Psoas muscle (tissue), 8 donors: ENCODE data around the gene CENPVL3. TPM values are rescaled to one million over a fixed set of nuclear protein-coding genes. Genes with fewer than 3 reads are reported as not detected.

ENCODE experiments used
- ATAC-seq, 4 donors: fragments of 200-7000 bp; cut with Tn5 transposase; one replicate each; pipeline ENCODE4 v1.9.1; 2020; ENCODE audit warnings: moderate library complexity in 3 of 4, mild to moderate bottlenecking in 2 of 4
- DNase-seq, 2 donors: peaks; one replicate each; pipeline ENCODE4 v3.0.0-alpha.2; 2020
- H3K27ac ChIP-seq: fragments of 200-600 bp; one replicate; pipeline ENCODE4 v1.8.0; 2022
- H3K27me3 ChIP-seq, 3 donors: fragments of 200-600 bp in 1 of 3; one replicate each; pipeline versions ENCODE4 v1.6.1 to v1.8.0; 2013 to 2022; ENCODE audit warnings: low read length in 2 of 3, mild to moderate bottlenecking in 2 of 3, moderate library complexity in 1 of 3; ENCODE audit not compliant: insufficient read depth in 3 of 3
- H3K36me3 ChIP-seq, 2 donors: fragments of 200-600 bp in 1 of 2; one replicate each; pipeline versions ENCODE4 v1.6.1 to v1.8.0; 2013 to 2022; ENCODE audit warnings: low read depth in 1 of 2, mild to moderate bottlenecking in 1 of 2, moderate library complexity in 1 of 2; ENCODE audit not compliant: insufficient read depth in 1 of 2
- H3K4me1 ChIP-seq: fragments of 200-600 bp; one replicate; pipeline ENCODE4 v1.8.0; 2022
- H3K4me3 ChIP-seq: fragments of 200-600 bp; one replicate; pipeline ENCODE4 v1.8.0; 2022; ENCODE audit warnings: mild to moderate bottlenecking
- H3K9me3 ChIP-seq: fragments of 200-600 bp; one replicate; pipeline ENCODE4 v1.8.0; 2022
- CTCF ChIP-seq: fragments of 200-600 bp; IDR thresholded peaks from one replicate; pipeline ENCODE4 v1.8.0; 2022; ENCODE audit warnings: antibody characterized with exemption
- WGBS, 3 donors: extraction: QIAGEN DNeasy Blood & Tissue Kit; methylation state at CpG; one replicate each; pipeline versions ENCODE4 v1.1.6 to v1.1.7; 2013; 5-methylcytosine and 5-hydroxymethylcytosine counted together
- intact Hi-C, 2 donors: fragments of 100-400 bp; cut with DNase I; formaldehyde crosslinking; loops; one replicate each; pipeline versions ENCODE4 v1.11.0 to v1.14.2; 2022
- polyA plus RNA-seq, 3 donors: library from polyadenylated mRNA; stranded (reverse); fragments of 200-250 nt; gene quantifications; one replicate each; pipeline ENCODE4 v1.2.3, GENCODE V29; 2013
- total RNA-seq, 4 donors: library from RNA; stranded (reverse); fragmentation: NEBNext Ultra II Directional in 2 of 4; extraction: Animal tissue kit (Norgen Biotek cat#: 25700) in 2 of 4; gene quantifications; one replicate each; pipeline versions ENCODE4 v1.2.1 to v1.2.4, GENCODE V29; 2021 to 2023
- donor health status: healthy with polysubstance abuse.
- donor health status: DM: no; HTN: no; CAD: no; lungs with moderate emphysema.
- donor health status: Bipolar disorder and iron deficiency.
- donor health status: healthy.
- donor health status: DM: yes; HTN: yes; CAD: no.
- donor health status: DM: no; HTN: no; CAD: no.
- donor health status: DM: no; HTN: no; CAD: no.
- donor health status: DM: yes; HTN: yes; CAD: no.

Gene CENPVL3
- total and polyA plus RNA-seq, 7 donors = not detected

- 67 to 81% (median 74%) methylated on average over 7 of the region's 7 CpGs for WGBS, 3 donors
- Histone ChIP-seq H3K4me1 (no peaks in the 10 kb centered on the region), H3K4me3 (no peak overlapping the region), H3K27ac (no peak overlapping the region), H3K36me3 (no peaks in the 10 kb centered on the region), H3K27me3 (peaks cover 0 to 21% (median 0%) of the 10 kb centered on the region in 3 donors), H3K9me3 (no peaks in the 10 kb centered on the region)
- no peak for ATAC-seq
- TF ChIP-seq CTCF = no peak
- intact Hi-C loops = no loop called here
- DNase-seq = no peak
These were observed 19.8 kb downstream of the CENPVL3 start for GRCh38 chrX:51598899-51599298.

- H3K9me3 ChIP-seq = no peaks in the 10 kb centered on the region
- intact Hi-C loops = no loop called here
- DNase-seq = no peak
- no peaks in the 10 kb centered on the region for H3K36me3 ChIP-seq
- no peak for TF ChIP-seq CTCF
- WGBS, 3 donors = 43 to 58% (median 44%) methylated on average over 2 of the region's 2 CpGs
- no peak for ATAC-seq
- H3K27ac ChIP-seq = no peak overlapping the region
- H3K4me1 ChIP-seq = no peaks in the 10 kb centered on the region
- H3K4me3 ChIP-seq = no peak overlapping the region
- H3K27me3 ChIP-seq = peaks cover 0 to 18% (median 0%) of the 10 kb centered on the region in 3 donors
These were observed 46.8 kb downstream of the CENPVL3 start for GRCh38 chrX:51571874-51572273.

- Histone ChIP-seq H3K4me3 (no peak overlapping the region), H3K9me3 (no peaks in the 10 kb centered on the region), H3K36me3 (no peaks in the 10 kb centered on the region), H3K4me1 (no peaks in the 10 kb centered on the region), H3K27ac (no peak overlapping the region), H3K27me3 (peaks cover 0 to 15% (median 0%) of the 10 kb centered on the region in 3 donors)
- DNase-seq = no peak
- WGBS, 3 donors = 81 to 95% (median 92%) methylated on average over 3 of the region's 3 CpGs
- ATAC-seq = no peak
- TF ChIP-seq CTCF = no peak
- intact Hi-C loops = no loop called here
These were observed 49.2 kb downstream of the CENPVL3 start for GRCh38 chrX:51569561-51569960.

GRCh38 chrX:51568586-51568985 is 50.1 kb downstream of the CENPVL3 start:
- Histone ChIP-seq H3K9me3 (no peaks in the 10 kb centered on the region), H3K27me3 (peaks cover 0 to 10% (median 0%) of the 10 kb centered on the region in 3 donors), H3K4me1 (no peaks in the 10 kb centered on the region), H3K27ac (no peak overlapping the region), H3K36me3 (no peaks in the 10 kb centered on the region), H3K4me3 (no peak overlapping the region)
- no peak for TF ChIP-seq CTCF
- 72 to 77% (median 74%) methylated on average over 3 of the region's 3 CpGs for WGBS, 3 donors
- ATAC-seq = no peak
- intact Hi-C loops = no loop called here
- no peak for DNase-seq

Other genes with a start within 250 kb of the CENPVL3 start
- under 1 TPM; 0.08 to 0.28 (median 0.15) TPM for gene NUDT11, start 122.3 kb downstream of the CENPVL3 start, total RNA-seq
- under 1 TPM in 2 of 3 donors, not detected in 1; 0.05 to 0.10 TPM for gene NUDT11, start 122.3 kb downstream of the CENPVL3 start, polyA plus RNA-seq
- not detected for gene CENPVL2, start 63.9 kb upstream of the CENPVL3 start, total RNA-seq
- gene CENPVL2, start 63.9 kb upstream of the CENPVL3 start, polyA plus RNA-seq = not detected
- not detected for gene CENPVL1, start 91.6 kb upstream of the CENPVL3 start, total RNA-seq
- gene CENPVL1, start 91.6 kb upstream of the CENPVL3 start, polyA plus RNA-seq = not detected
- gene GSPT2, start 124.5 kb upstream of the CENPVL3 start, total RNA-seq = 1 to 10 TPM; 4.0 to 7.8 (median 5.6) TPM
- 1 to 10 TPM; 1.8 to 3.9 (median 2.3) TPM for gene GSPT2, start 124.5 kb upstream of the CENPVL3 start, polyA plus RNA-seq